Myometrial cell (primary cell): Measurements from ENCODE around the gene SUPT3H. TPM values are rescaled to one million over a fixed set of nuclear protein-coding genes. Genes with fewer than 3 reads are reported as not detected.

Experiments used
- total RNA-seq: library from RNA; depleted of rRNA; stranded (reverse); fragments of >200 nt; gene quantifications from 2 replicates; pipeline ENCODE4 v1.2.3, GENCODE V29; 2015

Gene SUPT3H
- total RNA-seq, result 4.6 and 9.9 TPM in 2 replicates

GRCh38 chr6:45377554-45378333, at the start of gene SUPT3H:
TSS of gene SUPT3H (minus strand) at chr6:45377934.

GRCh38 chr6:45327956-45328522, 49.7 kb downstream of the SUPT3H start, which contains the start of gene RUNX2:
TSS of gene RUNX2 (plus strand) at chr6:45328330. CDS start at chr6:45328727, 397 bp downstream.

Other genes with a start within 250 kb of the SUPT3H start
- 8.0 and 9.8 TPM in 2 replicates for gene RUNX2, start 49.6 kb downstream of the SUPT3H start, total RNA-seq